IPS-NIHi11 (cell line): ENCODE measurements around the gene PRR14L.
"Not testable (repeated sequence)": the region's sequence is repeated elsewhere in the genome, so short reads cannot be mapped to it uniquely, and the experiment has no call there.

Source experiments
- DNase-seq: peaks from one replicate; pipeline ENCODE4 v3.0.0; 2012; ENCODE audit warnings: mixed read lengths, low spot score

The PRR14L gene

DNA sequence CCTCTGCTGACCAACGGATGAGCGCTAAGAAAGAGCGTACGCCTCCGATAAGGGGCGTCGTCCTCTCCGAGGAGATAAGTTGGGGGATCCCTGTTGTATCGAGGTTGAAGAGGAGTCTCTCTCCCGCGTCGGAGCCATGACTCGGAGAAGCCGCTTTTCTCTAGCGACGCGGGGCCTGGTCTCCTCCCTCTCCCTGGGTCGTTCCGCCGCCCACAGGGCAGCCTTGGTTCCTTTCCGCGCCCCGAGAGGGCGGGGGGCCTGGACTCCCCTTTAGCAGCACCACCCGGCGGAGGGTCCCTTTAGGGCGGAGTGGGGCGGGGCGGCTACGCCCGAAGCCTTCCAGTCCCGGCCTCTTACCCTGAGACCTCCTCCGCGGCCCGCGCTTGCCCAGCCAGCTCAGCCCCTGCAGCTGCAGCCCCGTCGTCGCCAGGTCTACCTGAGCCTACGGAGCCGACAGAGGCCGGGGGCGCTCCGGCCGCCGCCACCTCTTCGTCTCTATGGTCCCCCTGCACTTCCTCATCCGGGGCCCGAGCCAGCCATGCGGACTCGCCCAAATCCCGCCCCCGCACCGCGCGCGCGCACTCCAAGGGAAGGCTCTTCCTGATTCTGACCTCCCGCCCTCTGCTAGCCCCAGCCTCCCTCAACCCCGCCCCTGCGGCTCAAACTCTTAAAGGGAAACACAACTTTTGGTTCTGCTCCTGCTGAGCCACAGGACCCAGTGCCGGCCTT, at the start of gene PRR14L:
Gene PRR14L (minus strand): TSS at position 497 of the 729 bp plus-strand sequence. CDS start 11,272 bp downstream, outside the sequence.
- DNase-seq = peak; percentile 93

- DNase-seq = not testable (repeated sequence)
Measured at GRCh38 chr22:31799358-31799757, 49.4 kb upstream of the PRR14L start.

DNA sequence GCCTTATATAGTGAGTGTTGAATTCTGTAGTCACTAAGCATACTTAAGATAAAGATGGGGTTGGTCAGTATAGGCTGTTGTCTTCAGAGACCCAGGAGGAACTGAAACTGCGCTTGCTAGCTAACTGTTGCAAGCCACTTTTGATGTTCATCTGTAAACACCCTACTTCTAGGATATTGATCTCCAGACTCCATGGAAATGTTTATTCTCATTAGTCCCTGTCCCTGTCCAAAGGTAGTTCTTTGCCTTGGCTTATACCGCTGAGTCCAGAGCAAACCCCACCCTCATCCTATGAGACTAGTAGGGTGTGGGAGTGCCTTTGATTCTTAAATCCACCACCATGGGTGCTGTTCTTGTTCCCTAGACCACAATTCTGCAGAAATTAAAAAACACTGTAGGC, 40.3 kb upstream of the PRR14L start:
- DNase-seq = no peak

DNA sequence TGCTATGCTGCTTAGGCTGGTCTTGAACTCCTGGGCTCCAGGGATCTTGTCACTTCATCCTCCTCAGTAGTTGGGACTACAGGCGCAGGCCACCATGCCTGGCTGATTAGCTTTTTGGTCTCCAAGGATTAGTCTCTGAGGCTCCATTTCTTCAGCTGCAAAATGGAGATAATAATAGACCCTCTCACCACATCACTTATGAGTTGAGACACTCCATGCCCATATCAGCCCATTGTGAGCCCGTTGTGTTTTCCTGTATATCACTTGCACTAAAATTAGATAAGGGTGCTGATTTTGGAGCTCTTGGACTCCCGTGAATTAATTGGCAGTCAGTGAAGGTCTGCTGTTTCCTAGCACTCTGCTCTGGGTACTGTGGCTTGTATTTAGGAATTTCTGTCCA, 39.9 kb upstream of the PRR14L start:
- DNase-seq = no peak

DNA sequence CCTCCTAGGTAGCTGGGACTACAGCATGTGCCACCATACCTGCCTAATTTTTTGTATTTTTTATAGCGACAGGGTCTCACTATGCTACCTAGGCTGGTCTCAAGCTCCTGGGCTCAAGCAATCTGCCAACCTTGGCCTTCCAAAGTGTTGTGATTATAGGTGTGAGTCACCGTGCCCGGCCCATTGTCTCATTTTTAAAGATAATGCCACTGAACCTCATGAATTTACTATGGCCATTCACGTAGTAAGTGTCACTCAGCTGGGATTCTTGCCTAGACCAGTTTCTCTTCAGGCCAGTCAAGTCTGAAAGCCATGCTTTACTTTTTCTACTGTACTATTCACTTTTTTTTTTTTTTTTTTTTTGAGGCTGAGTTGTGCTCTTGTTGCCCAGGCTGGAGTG, 26.3 kb upstream of the PRR14L start:
- DNase-seq = no peak

DNA sequence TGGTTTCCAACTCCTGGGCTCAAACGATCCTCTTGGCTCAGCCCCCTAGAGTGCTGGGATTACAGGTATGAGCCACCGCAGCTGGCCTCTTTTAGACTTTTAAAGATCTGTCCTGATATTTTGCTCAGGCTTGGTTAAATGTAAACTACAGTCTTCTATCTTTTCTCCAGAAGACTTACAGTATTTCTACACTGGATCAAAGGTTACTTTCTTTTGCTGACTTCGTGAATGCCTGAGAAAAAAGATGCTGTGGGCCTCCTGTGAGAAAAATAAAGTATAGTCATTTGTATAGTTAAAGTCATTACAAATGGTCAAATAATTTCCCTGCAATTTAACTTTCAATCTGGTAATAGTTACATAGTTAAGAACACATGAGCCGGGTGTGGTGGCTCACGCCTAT, 23.5 kb upstream of the PRR14L start:
- DNase-seq = no peak

DNA sequence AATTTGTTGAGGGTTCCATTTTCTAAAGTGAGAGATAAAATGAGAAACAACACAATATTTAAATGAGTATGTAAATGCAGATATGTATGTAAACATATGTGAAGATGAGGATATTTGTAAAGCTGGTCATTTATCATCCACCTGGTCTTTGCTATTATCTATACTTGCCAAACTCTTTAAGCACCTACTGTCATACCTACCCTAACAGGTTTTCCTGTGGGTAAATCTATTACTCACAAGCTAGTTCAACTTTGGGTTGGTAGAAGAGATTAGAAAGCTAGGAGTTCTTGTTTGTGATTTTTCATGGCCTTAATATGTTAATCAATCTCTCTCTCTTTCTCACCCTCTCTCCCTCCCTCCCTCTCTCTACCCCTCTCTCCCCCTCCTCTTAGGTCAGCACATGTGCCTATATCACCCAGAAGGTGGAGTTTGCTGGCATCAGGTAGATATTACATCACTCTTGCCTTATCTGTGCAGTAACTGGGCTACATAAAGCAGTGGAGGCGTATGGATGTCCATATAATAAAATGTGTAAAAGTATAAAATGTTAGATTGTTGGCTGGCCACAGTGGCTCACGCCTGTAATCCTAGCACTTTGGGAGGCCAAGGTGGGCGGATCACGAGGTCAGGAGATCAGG, 18.6 kb upstream of the PRR14L start:
- DNase-seq = no peak

DNA sequence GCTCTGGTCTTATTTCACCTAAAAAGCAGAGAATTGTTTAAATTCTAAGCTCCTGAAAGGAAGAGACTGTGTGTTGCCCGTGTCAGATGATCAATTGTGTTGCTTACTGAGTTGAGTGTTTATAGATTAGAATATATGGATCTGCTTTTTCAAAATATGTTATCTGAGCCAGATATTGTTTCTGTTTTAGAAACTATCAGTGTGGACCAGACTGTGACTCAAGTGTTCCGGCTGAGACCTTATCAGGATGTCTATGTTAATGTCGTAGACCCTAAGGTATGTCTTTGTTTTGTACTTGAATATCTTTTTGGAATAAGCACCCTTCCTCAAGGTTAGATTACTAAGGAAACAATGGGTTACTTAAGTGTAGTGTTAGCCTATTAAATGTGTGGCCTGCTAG, 14.9 kb upstream of the PRR14L start:
- DNase-seq = no peak

- not testable (repeated sequence) for DNase-seq
Measured at GRCh38 chr22:31758860-31759259, 8.9 kb upstream of the PRR14L start.

- DNase-seq = no peak
Measured at GRCh38 chr22:31757265-31757664, 7.3 kb upstream of the PRR14L start.

DNA sequence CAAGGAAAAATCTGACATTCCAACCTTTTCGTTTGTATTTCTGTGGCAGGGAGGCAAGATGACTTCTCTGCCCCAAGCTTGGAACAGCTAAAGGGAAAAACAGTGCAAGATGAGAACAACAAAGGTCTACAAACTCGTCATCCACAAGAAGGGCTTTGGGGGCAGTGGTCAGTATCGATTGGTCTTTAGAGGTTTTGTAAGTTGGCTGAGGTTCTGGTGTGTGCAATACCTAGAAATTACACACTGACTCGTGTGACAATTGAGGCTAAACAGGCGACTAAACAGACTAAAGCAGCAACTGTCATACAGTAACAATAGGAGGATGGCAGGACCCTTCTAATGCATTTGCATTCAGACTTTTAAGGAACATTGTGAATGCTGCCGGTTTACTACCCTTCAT, 4.9 kb upstream of the PRR14L start:
- no peak for DNase-seq

GRCh38 chr22:31753634-31754501, 3.9 kb upstream of the PRR14L start, which contains the start of gene DEPDC5:
Gene DEPDC5 (plus strand): TSS chr22:31754019. CDS start chr22:31754922, 903 bp downstream.
- peak; percentile 98 for DNase-seq

GRCh38 chr22:31753005-31753633, 3.2 kb upstream of the PRR14L start:
- peak; percentile 56 for DNase-seq

GRCh38 chr22:31752096-31752847, 2.3 kb upstream of the PRR14L start:
- DNase-seq = no peak

DNA sequence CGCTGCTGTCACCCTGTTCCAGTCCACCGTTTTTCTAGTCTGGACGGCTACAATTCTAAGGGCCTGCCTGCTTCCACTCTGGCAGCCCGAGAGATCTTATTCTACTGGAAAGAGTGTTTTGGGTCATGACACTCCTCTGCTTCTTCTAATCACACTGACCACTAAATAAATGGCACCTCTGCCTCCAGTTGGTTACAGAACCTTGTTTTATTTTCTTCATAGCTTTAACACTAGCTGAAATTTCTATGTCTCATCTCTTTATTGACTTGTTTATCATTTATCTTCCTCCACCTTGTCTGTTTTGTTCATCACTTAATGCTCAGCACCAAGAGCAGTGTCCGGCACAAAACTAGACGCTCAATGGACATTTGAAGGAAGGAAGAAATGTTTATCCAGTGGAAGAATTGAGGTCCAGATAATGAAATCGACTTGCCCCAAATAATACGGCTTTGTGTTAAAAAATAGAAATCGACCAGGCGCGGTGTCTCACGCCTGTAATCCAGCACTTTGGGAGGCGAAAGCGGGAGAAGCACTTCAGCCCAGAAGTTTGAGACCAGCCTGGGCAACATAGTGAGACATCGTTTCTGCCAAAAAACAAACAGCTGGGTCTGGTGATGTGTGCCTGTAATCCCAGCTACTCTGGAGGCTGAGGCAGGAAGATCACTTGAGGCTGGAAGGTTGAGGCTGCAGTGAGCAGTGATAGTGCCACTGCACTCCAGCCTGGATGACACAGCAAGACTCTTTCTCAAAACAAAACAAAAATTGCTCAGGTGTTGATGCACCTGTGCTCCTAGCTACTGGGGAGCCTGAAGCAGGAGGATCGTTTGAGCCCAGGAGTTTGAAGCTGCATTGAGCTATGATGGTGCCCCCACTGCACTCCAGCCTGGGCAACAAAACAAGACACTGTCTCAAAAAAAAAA, 693 bp upstream of the PRR14L start:
- no peak for DNase-seq

DNA sequence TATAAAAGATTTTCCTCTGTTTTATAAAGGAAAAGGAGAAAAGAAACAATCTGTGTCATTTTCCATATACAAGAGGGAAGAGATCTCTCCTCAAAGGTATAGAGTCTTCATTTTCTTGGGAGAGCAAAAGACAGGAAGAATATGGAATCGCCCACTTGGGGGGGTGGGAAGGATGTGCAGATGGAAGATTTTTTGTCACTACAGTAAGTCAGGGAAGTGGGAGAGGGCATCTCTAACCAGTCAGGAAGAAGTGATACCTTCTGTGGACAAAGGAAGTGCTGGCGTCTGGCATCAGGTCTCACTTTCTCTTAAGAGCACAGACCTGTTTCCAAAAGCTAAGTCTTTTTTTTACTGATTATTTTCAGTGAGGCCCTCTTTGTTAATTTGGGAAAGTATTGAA, 1.4 kb downstream of the PRR14L start:
- DNase-seq = no peak

DNA sequence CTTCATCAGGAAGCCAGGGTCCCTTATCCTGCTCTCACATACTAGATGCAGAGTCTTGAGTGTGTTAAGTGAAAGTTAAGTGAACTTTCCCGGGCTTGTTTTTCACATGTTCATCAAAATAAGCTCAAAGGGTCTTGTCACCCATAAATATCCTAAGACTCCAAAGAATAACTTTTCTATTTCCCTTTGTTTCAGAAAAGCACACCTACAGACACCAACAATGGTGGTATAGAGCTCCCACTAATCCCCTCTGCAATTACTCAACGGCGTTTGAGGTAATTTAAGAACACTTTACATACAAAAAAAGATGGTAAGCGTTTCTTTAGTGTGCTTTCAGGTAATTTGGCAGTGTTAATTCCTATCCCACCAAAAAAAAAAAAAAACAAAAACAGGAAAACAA, 2.5 kb downstream of the PRR14L start:
- no peak for DNase-seq

- DNase-seq = no peak
Measured at GRCh38 chr22:31743871-31744270, 6.1 kb downstream of the PRR14L start.

- no peak for DNase-seq
Measured at GRCh38 chr22:31742682-31743081, 7.2 kb downstream of the PRR14L start.

DNA sequence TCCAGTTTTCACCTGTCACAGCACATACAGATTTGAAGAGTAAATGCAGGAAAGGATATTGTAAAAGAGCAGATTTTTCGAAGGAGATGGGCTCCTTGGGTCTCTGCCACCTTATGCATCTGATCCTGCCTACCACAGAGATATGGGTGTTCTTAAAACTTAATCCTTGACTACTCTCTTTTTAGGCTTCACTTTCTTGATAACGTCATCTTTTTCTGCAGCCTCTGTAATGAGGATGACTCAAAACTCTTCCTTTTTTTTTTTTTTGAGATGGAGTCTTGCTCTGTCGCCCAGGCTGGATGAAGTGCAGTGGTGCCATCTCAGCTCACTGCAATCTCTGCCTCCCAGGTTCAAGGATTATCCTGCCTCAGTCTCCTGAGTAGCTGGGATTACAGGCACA, 7.8 kb downstream of the PRR14L start:
- no peak for DNase-seq
